Fibroblast of lung (primary cell): ENCODE data around the gene ISYNA1.

Experiments used
- EZH2 ChIP-seq: IDR thresholded peaks from 2 replicates; pipeline ENCODE4 v1.5.1; 2012; ENCODE audit warnings: low read length, control low read depth, mild to moderate bottlenecking; ENCODE audit errors: missing control alignments
- TF ChIP-seq, protein P1 (sequence below), 2 donors: IDR thresholded peaks in 1 of 2; conservative IDR thresholded peaks in 1 of 2; 1 replicate in 1 of 2; 2 replicates in 1 of 2; pipeline ENCODE4 v1.5.1; 2011 to 2012; ENCODE audit warnings: low read length in 2 of 2, control low read depth in 1 of 2, inconsistent platforms in 1 of 2, low read depth in 1 of 2, mild to moderate bottlenecking in 1 of 2

- TF ChIP-seq, protein P1, sequence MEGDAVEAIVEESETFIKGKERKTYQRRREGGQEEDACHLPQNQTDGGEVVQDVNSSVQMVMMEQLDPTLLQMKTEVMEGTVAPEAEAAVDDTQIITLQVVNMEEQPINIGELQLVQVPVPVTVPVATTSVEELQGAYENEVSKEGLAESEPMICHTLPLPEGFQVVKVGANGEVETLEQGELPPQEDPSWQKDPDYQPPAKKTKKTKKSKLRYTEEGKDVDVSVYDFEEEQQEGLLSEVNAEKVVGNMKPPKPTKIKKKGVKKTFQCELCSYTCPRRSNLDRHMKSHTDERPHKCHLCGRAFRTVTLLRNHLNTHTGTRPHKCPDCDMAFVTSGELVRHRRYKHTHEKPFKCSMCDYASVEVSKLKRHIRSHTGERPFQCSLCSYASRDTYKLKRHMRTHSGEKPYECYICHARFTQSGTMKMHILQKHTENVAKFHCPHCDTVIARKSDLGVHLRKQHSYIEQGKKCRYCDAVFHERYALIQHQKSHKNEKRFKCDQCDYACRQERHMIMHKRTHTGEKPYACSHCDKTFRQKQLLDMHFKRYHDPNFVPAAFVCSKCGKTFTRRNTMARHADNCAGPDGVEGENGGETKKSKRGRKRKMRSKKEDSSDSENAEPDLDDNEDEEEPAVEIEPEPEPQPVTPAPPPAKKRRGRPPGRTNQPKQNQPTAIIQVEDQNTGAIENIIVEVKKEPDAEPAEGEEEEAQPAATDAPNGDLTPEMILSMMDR (conservative IDR thresholded peaks at IDR 0.05 in 1 of 2, IDR thresholded peaks at IDR 0.05 in 1 of 2; ENCODE audit: low read depth in 1 of 2, low read length in 2 of 2), result no peak
- TF ChIP-seq EZH2, result no peak
These were observed 16.5 kb downstream of the ISYNA1 start for GRCh38 chr19:18421371-18421959.
